Right lobe of liver (tissue), 4 donors: ENCODE data around the gene DPAGT1.

ENCODE experiments used
- POLR2A ChIP-seq: fragments of 450-650 bp; IDR thresholded peaks from one replicate; pipeline ENCODE4 v1.6.1; 2017; ENCODE audit warnings: antibody characterized with exemption, mild to moderate bottlenecking
- TF ChIP-seq, protein P1 (sequence below), 4 donors: fragments of 200-600 bp in 3 of 4; fragments of 450-650 bp in 1 of 4; IDR thresholded peaks; one replicate each; pipeline versions ENCODE4 v1.5.1 to v1.8.0; 2016 to 2022; ENCODE audit warnings: antibody characterized with exemption in 4 of 4, mild to moderate bottlenecking in 2 of 4
- donor health status: DM: no; HTN: no; CAD: no.
- donor health status: DM: no; HTN: no; CAD: no.
- donor health status: DM: no; HTN: yes; CAD: no.

DNA sequence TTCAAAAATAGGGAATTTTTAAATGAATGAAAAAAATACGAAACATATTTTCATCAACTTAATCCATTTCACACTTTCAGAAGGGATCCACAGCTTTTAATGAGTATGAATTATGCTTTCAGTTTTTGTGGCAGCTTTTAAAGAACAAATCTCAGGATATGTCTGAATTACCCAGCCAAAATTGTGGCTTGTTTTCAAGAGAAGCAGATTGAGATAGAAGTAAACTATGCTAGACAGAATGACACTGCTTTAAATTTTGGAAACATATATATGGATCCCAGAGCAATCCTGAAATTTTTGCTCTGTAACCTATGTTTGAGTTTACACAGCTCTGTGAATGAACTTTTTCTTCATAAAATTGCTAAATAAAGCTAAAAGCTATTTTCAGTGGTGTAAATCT lies 17.3 kb upstream of the DPAGT1 start:
- TF ChIP-seq, protein P1, sequence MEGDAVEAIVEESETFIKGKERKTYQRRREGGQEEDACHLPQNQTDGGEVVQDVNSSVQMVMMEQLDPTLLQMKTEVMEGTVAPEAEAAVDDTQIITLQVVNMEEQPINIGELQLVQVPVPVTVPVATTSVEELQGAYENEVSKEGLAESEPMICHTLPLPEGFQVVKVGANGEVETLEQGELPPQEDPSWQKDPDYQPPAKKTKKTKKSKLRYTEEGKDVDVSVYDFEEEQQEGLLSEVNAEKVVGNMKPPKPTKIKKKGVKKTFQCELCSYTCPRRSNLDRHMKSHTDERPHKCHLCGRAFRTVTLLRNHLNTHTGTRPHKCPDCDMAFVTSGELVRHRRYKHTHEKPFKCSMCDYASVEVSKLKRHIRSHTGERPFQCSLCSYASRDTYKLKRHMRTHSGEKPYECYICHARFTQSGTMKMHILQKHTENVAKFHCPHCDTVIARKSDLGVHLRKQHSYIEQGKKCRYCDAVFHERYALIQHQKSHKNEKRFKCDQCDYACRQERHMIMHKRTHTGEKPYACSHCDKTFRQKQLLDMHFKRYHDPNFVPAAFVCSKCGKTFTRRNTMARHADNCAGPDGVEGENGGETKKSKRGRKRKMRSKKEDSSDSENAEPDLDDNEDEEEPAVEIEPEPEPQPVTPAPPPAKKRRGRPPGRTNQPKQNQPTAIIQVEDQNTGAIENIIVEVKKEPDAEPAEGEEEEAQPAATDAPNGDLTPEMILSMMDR (IDR thresholded peaks at IDR 0.05), result no peak
- no peak for TF ChIP-seq POLR2A
